Endothelial cell of umbilical vein (primary cell): ENCODE results near the gene GJE1. TPM values are rescaled to one million over a fixed set of nuclear protein-coding genes. Genes with fewer than 3 reads are reported as not detected.
A peak's percentile ranks its signal among the peaks of the same experiment; 100 is the strongest.

Experiments
- BruUV-seq: library from RNA; stranded (reverse); fragments of 400-500 nt; replicated peaks from 2 replicates; lab custom pipeline; 2021; lab: Mats Ljungman, UMichigan
- CTCF ChIA-PET: fragments of 300-600, 350-600 bp; sonication (Branson Sonifier 250); formaldehyde crosslinking; loops from one replicate; lab custom pipeline; 2021; ENCODE audit warnings: antibody characterized with exemption, inconsistent platforms; lab: Charles Lee
- POLR2A ChIA-PET: fragments of 300-600, 350-600 bp; sonication (Branson Sonifier 250); formaldehyde crosslinking; loops from one replicate; lab custom pipeline; 2021; ENCODE audit warnings: antibody characterized with exemption, inconsistent platforms; lab: Charles Lee
- DNase-seq: peaks from one replicate; pipeline ENCODE4 v3.0.0-alpha.2; 2011; ENCODE audit warnings: low read depth, low spot score
- FAIRE-seq: peaks from 2 replicates; lab custom pipeline; 2011; peaks lifted over from hg19 to GRCh38; lab: Jason Lieb, UNC
- H2AFZ ChIP-seq: 2 replicates; pipeline ENCODE4 v1.6.0; 2012; ENCODE audit warnings: low read depth, low read length, control low read depth, inconsistent platforms
- H3K27ac ChIP-seq: 2 replicates; pipeline ENCODE4 v1.5.1; 2011; ENCODE audit warnings: low read depth, mild to moderate bottlenecking, control low read depth, low read length, moderate library complexity; ENCODE audit not compliant: insufficient read depth
- H3K27me3 ChIP-seq, 2 experiments: 2 replicates each; pipeline versions ENCODE4 v1.6.0 to v1.6.1; 2011; ENCODE audit warnings: low read length in 2 of 2, mixed read lengths in 1 of 2; ENCODE audit not compliant: control insufficient read depth in 2 of 2, insufficient read depth in 2 of 2
- H3K36me3 ChIP-seq, 2 experiments: 2 replicates in 1 of 2; 3 replicates in 1 of 2; pipeline ENCODE4 v1.5.1; 2011; ENCODE audit warnings: low read length in 2 of 2, mild to moderate bottlenecking in 1 of 2, moderate library complexity in 1 of 2; ENCODE audit not compliant: control insufficient read depth in 2 of 2, insufficient read depth in 2 of 2; ENCODE audit errors: extremely low read depth in 1 of 2
- H3K4me1 ChIP-seq: 3 replicates; pipeline ENCODE4 v1.5.1; 2011; ENCODE audit warnings: mild to moderate bottlenecking, low read length; ENCODE audit not compliant: control insufficient read depth, insufficient read depth; ENCODE audit errors: extremely low read depth
- H3K4me2 ChIP-seq: 2 replicates; pipeline ENCODE4 v1.6.1; 2011; ENCODE audit warnings: low read length, control low read depth, mixed read lengths; ENCODE audit not compliant: insufficient read depth
- H3K4me3 ChIP-seq, 3 experiments: fragments of 200-600 bp in 1 of 3; sonication (generic), shearing (Covaris generic) in 1 of 3; replicated peaks in 1 of 3; 2 replicates each; pipeline ENCODE4 v1.5.1; 2011 to 2016; ENCODE audit warnings: control low read depth in 3 of 3, low read length in 3 of 3, mild to moderate bottlenecking in 2 of 3, inconsistent platforms in 1 of 3, low read depth in 1 of 3, moderate library complexity in 1 of 3; ENCODE audit not compliant: insufficient read depth in 1 of 3
- H3K79me2 ChIP-seq: 2 replicates; pipeline ENCODE4 v1.6.0; 2012; ENCODE audit warnings: low read length, inconsistent platforms; ENCODE audit not compliant: control insufficient read depth, insufficient read depth
- H3K9ac ChIP-seq: replicated peaks from 2 replicates; pipeline ENCODE3; 2011; ENCODE audit warnings: low read length, control low read depth; ENCODE audit not compliant: insufficient read depth; ENCODE audit errors: extremely low read depth
- H3K9me1 ChIP-seq: replicated peaks from 3 replicates; pipeline ENCODE4 v1.6.0; 2011; ENCODE audit warnings: mild to moderate bottlenecking, low read length; ENCODE audit not compliant: control insufficient read depth, insufficient read depth; ENCODE audit errors: extremely low read depth
- H3K9me3 ChIP-seq: replicated peaks from 2 replicates; pipeline ENCODE4 v1.5.1; 2012; ENCODE audit warnings: low read length, inconsistent platforms; ENCODE audit not compliant: control insufficient read depth, insufficient read depth
- H4K20me1 ChIP-seq: replicated peaks from 2 replicates; pipeline ENCODE3; 2011; ENCODE audit warnings: mild to moderate bottlenecking, low read length; ENCODE audit not compliant: control insufficient read depth, insufficient read depth; ENCODE audit errors: extremely low read depth
- CTCF ChIP-seq, 2 donors: IDR thresholded peaks; 1 replicate in 1 of 2; 2 replicates in 1 of 2; pipeline ENCODE4 v1.5.1; 2011; ENCODE audit warnings: low read length in 2 of 2, mild to moderate bottlenecking in 2 of 2, moderate library complexity in 2 of 2, control low read depth in 1 of 2, inconsistent platforms in 1 of 2, low read depth in 1 of 2; ENCODE audit not compliant: insufficient read depth in 1 of 2; ENCODE audit errors: extremely low read depth in 1 of 2
- FOS ChIP-seq: IDR thresholded peaks from 2 replicates; pipeline ENCODE4 v1.6.1; 2011; ENCODE audit warnings: mild to moderate bottlenecking, low read length, moderate library complexity, borderline replicate concordance; ENCODE audit not compliant: insufficient read depth
- JUN ChIP-seq: IDR thresholded peaks from 2 replicates; pipeline ENCODE4 v1.6.1; 2011; ENCODE audit warnings: borderline replicate concordance, low read depth; ENCODE audit not compliant: insufficient read length, insufficient read depth
- MYC ChIP-seq: IDR thresholded peaks from one replicate; pipeline ENCODE4 v1.6.1; 2011; ENCODE audit warnings: mild to moderate bottlenecking, low read depth, low read length
- dilution Hi-C: fragments of 300-500 bp; cut with MboI; formaldehyde crosslinking; loops from one replicate; pipeline ENCODE4 v1.15.0; 2019; ENCODE audit warnings: low sequenced_read_pairs; ENCODE audit not compliant: extremely low pct_ligation_motif_present
- intact Hi-C: fragments of 100-400 bp; cut with micrococcal nuclease; formaldehyde crosslinking; loops from one replicate; pipeline ENCODE4 v1.10.0; 2022
- polyA plus RNA-seq, 4 experiments: library from polyadenylated mRNA; depleted of rRNA in 3 of 4; stranded (reverse) in 3 of 4; unstranded in 1 of 4; fragments of >200 nt; gene quantifications; 2 replicates each; pipeline versions ENCODE4 v1.2.1 to v1.2.3, GENCODE V29; 2011 to 2012; ENCODE audit warnings: missing spikeins in 1 of 4
- total RNA-seq: library from RNA; stranded (reverse); gene quantifications from 2 replicates; pipeline ENCODE4 v1.2.3, GENCODE V29; 2021
- TF ChIP-seq, protein P1 (sequence below): IDR thresholded peaks from 2 replicates; pipeline ENCODE4 v1.6.1; 2011; ENCODE audit not compliant: insufficient read depth, insufficient read length

The GJE1 gene
- total and polyA plus RNA-seq, 2 donors (not counting 3 experiments of a cell fraction or from before 2014, with no cell fraction given): not detected

GRCh38 chr6:142154336-142154735, 21.6 kb downstream of the GJE1 start:
- Histone ChIP-seq H3K9me3 (no peaks in the 10 kb centered on the region), H3K27ac (peak overlapping the region; percentile 74), H3K9me1 (no peaks in the 10 kb centered on the region), H3K4me3 (no peak overlapping the region), H3K36me3 (no peaks in the 10 kb centered on the region), H3K79me2 (peaks cover 86% of the 10 kb centered on the region), H3K4me1 (peaks cover 36% of the 10 kb centered on the region), H3K27me3 (no peaks in the 10 kb centered on the region), H4K20me1 (no peaks in the 10 kb centered on the region), H2AFZ (no peak overlapping the region), H3K9ac (peak overlapping the region; percentile 78), H3K4me2 (peak overlapping the region; percentile 44)
- no TSS peak for BruUV-seq
- POLR2A ChIA-PET: no interaction called here
- intact Hi-C loops: no loop called here
- TF ChIP-seq FOS (no peak), JUN (no peak), CTCF (IDR thresholded peaks at IDR 0.05; ENCODE audit: extremely low read depth in 1 of 2, insufficient read depth in 1 of 2, low read depth in 1 of 2, low read length in 2 of 2) (no peak), MYC (no peak)
- TF ChIP-seq, protein P1, sequence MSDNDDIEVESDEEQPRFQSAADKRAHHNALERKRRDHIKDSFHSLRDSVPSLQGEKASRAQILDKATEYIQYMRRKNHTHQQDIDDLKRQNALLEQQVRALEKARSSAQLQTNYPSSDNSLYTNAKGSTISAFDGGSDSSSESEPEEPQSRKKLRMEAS: no peak
- CTCF ChIA-PET: interaction anchor here (0.9 to 7.2 kb wide), 9 partner anchors 7 to 234 kb away, joined by 3 to 173 read pairs (median 34); partner anchors contain the start of genes NMBR and VTA1
- no peak for FAIRE-seq
- dilution Hi-C loops: no loop called here
- DNase-seq: no peak
